ENCODE results near the gene BAK1. TPM values are rescaled to one million over a fixed set of nuclear protein-coding genes. Genes with fewer than 3 reads are reported as not detected.
A peak's percentile ranks its signal among the peaks of the same experiment; 100 is the strongest.

BAK1 gene
- 23.8 and 25.9 TPM in 2 replicates for total RNA-seq (2016; rRNA removed; fragmentation: Illumina TruSeq; extraction: Trizol)
- 16.2 and 22.7 TPM in 2 replicates for total RNA-seq (2016; cell fraction: cytosol; rRNA removed; fragmentation: Illumina TruSeq; extraction: Trizol; ENCODE audit: low read depth)
- total RNA-seq (2016; cell fraction: insoluble cytoplasmic fraction; rRNA removed; fragmentation: Illumina TruSeq; extraction: Trizol), result 24.2 and 26.8 TPM in 2 replicates
- total RNA-seq (2016; cell fraction: membrane; rRNA removed; fragmentation: Illumina TruSeq; extraction: Trizol), result 40.6 and 46.1 TPM in 2 replicates
- 11.2 and 14.0 TPM in 2 replicates for total RNA-seq (2016; cell fraction: nucleus; rRNA removed; fragmentation: Illumina TruSeq; extraction: Trizol)
- 15.0 and 22.2 TPM in 2 replicates for polyA plus RNA-seq (2011; rRNA removed)
- 19.9 and 23.5 TPM in 2 replicates for polyA plus RNA-seq (2011; cell fraction: cytosol; rRNA removed)
- polyA plus RNA-seq (2011; cell fraction: nucleus; rRNA removed), result 13.5 and 15.1 TPM in 2 replicates
- 10.2 and 16.3 TPM in 2 replicates for polyA plus RNA-seq (2012)
- 21.1 and 27.3 TPM in 2 replicates for polyA plus RNA-seq (2016; cell fraction: cytosol; fragmentation: Illumina TruSeq; extraction: Trizol; ENCODE audit: low read depth)
- 25.7 and 28.6 TPM in 2 replicates for polyA plus RNA-seq (2016; cell fraction: insoluble cytoplasmic fraction; fragmentation: Illumina TruSeq; extraction: Trizol; ENCODE audit: low read depth)
- 36.0 and 39.7 TPM in 2 replicates for polyA plus RNA-seq (2016; cell fraction: membrane; fragmentation: Illumina TruSeq; extraction: Trizol; ENCODE audit: low read depth)
- 24.6 and 25.1 TPM in 2 replicates for polyA plus RNA-seq (2016; cell fraction: nucleus; fragmentation: Illumina TruSeq; extraction: Trizol; ENCODE audit: insufficient read depth, low read depth)
- 38.8 and 50.3 TPM in 2 replicates for polyA minus RNA-seq (2011; rRNA and poly(A)+ RNA removed; ENCODE audit: low replicate concordance)
- polyA minus RNA-seq (2011; cell fraction: cytosol; rRNA and poly(A)+ RNA removed), result 14.0 and 16.7 TPM in 2 replicates
- 7.6 and 8.2 TPM in 2 replicates for polyA minus RNA-seq (2011; cell fraction: nucleus; rRNA and poly(A)+ RNA removed)
- Bru-seq, nascent RNA, result percentile 63 among the genes with signal in this experiment
- percentile 75 among the genes with signal in this experiment for BruChase-seq, experiment 1, labeled RNA remaining after a 6-hour chase
- percentile 69 among the genes with signal in this experiment for BruChase-seq, experiment 2, labeled RNA remaining after a 2-hour chase
- long read RNA-seq, experiment 1, transcript BAK1-202 (6 exons, 2,136 nt), result major isoform, 47 of 52 reads
- long read RNA-seq, experiment 1, partial matches to known transcripts, result 2 of 52 reads
- long read RNA-seq, experiment 1, other reads (novel, unspliced or antisense), result 3 of 52 reads
- long read RNA-seq, experiment 2, transcript BAK1-202 (6 exons, 2,136 nt), result major isoform, 53 of 85 reads
- long read RNA-seq, experiment 2, partial matches to known transcripts, result 26 of 85 reads
- long read RNA-seq, experiment 2, other reads (novel, unspliced or antisense), result 6 of 85 reads

DNA sequence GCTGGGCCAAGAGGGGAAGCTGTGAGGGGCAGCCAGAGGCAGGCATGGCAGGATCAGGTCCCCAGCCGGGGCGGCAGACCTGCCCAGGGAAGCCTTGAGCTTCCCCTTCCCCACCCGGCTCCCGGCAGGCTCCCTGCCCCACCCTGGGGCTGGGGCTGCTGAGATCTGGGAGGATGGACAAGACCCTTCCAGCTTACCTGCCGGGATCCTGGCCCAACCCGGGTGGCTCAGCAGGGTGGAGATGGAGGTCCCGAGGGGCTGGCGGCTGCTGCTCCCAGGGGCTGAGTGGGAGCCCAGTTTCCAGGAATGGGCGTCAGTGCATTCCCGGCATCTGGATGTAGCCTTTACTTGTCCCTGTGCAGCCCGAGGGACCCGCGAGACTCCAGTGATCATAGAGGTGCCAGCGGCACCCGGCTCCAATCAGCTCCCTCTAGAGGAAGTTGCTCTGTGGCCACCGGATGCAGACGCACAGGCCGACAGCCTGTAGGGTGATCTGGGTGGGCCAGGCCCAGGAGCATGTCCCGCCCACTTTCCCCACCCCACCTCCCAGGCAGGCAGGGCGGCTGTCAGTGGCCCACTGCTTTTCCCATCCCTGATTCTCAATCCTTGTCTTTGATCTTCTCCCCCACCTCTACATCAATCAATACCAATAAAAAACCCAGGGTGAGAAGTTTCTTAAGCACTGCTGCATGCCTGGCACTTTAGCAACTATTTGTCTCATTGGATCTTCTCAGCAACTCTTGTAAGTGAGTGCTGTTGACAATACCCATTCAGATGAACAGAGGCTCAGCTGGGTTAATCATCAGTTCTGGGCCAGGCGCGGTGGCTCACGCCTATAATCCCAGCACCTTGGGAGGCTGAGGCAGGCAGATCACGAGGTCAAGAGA lies at the start of gene BAK1:
Gene BAK1 (minus strand): TSS at position 449 of the 887 bp plus-strand sequence. CDS start 2,672 bp downstream, outside the sequence.
- POLR2A ChIA-PET, result interaction anchor here (0.6 to 1.9 kb wide), 12 partner anchors 9 to 608 kb away, joined by 3 to 13 read pairs (median 6); partner anchors contain the start of genes ITPR3, UQCC2 and ZBTB9
- Histone ChIP-seq H4K20me1 (ENCODE audit: insufficient read depth, low read length) (no peaks in the 10 kb centered on the region), H3K79me2 (ENCODE audit: insufficient read depth, low read length) (peaks cover 9% of the 10 kb centered on the region), H3K9me3 (ENCODE audit: low read length) (no peaks in the 10 kb centered on the region), H3K4me2 (ENCODE audit: low read depth, low read length) (peak within 1 kb of the TSS; percentile 90), H3K27me3 (ENCODE audit: control insufficient read depth in 1 of 2, insufficient read depth in 2 of 2, low read length in 2 of 2) (no peaks in the 10 kb centered on the region), H3K36me3 (replicated peaks in 1 of 2; ENCODE audit: control insufficient read depth in 1 of 2, insufficient read depth in 2 of 2, low read length in 2 of 2) (peaks cover 11 to 18% of the 10 kb centered on the region in 2 experiments; a peak in 4 of 5 replicates), H3K9ac (ENCODE audit: insufficient read depth, low read depth, low read length) (peak within 1 kb of the TSS; percentile 81), H3K4me1 (ENCODE audit: insufficient read depth, low read length) (peaks cover 34% of the 10 kb centered on the region), H3K4me3 (replicated peaks in 1 of 3; ENCODE audit: insufficient read depth in 1 of 3, low read depth in 2 of 3, low read length in 3 of 3) (peak within 1 kb of the TSS; percentile 77 to 91 (median 83)), H2AFZ (ENCODE audit: low read length) (peak within 1 kb of the TSS; percentile 29), H3K27ac (ENCODE audit: extremely low read length, insufficient read depth, low read length) (peak within 1 kb of the TSS; percentile 48)
- FAIRE-seq, result peak; percentile 87
- BruUV-seq (replicated peaks), result no TSS peak
- intact Hi-C loops (cut with micrococcal nuclease; ENCODE audit: unreplicated experiment), result loop anchor here (1.0 kb wide), 1 partner anchor 126 kb away; the partner anchor contains the start of gene ZBTB9
- peak; percentile 93 for DNase-seq (ENCODE audit: low spot score)
- CTCF ChIA-PET (ENCODE audit: low intra/inter-chr PET ratio, low total read pairs), result no interaction called here
- in situ Hi-C loops (cut with HindIII; ENCODE audit: extremely low pct_ligation_motif_present, low pct_unique_long_range_greater_than_20kb), result loop anchor here (5.0 kb wide), 1 partner anchor 182 kb away; no protein-coding TSS in a partner anchor
- peak; percentile 97 for ATAC-seq
- WGBS (ENCODE audit: low lambda C conversion rate), result under 1% methylated on average over 17 of the region's 24 CpGs
- TF ChIP-seq GLI4 (CRISPR knock-in tag; IDR thresholded peaks at IDR 0.05; ENCODE audit: borderline replicate concordance) (no peak), CREM (IDR thresholded peaks at IDR 0.05) (peak; percentile 82), CREM (CRISPR knock-in tag; IDR thresholded peaks at IDR 0.05) (no peak), KAT7 (CRISPR knock-in tag; IDR thresholded peaks at IDR 0.05; ENCODE audit: borderline replicate concordance) (peak; percentile 38; the same call in 1 of the 2 replicates), ZNF691 (CRISPR knock-in tag; IDR thresholded peaks at IDR 0.05; ENCODE audit: borderline replicate concordance, low read depth) (0 out of 2 replicates have a peak, but pooled peaks have one; percentile 35), ZFX (CRISPR knock-in tag; IDR thresholded peaks at IDR 0.05; ENCODE audit: low read depth) (peak; percentile 89), ZNF44 (CRISPR knock-in tag; IDR thresholded peaks at IDR 0.05) (no peak), YY1 (IDR thresholded peaks at IDR 0.05; ENCODE audit: insufficient read depth, insufficient replicate concordance, low read depth, low read length) (peak; percentile 50), ZHX1 (CRISPR knock-in tag; IDR thresholded peaks at IDR 0.05; ENCODE audit: low read depth) (no peak), RXRA (CRISPR knock-in tag; IDR thresholded peaks at IDR 0.05) (peak; percentile 25; the same call in 1 of the 2 replicates), TEAD3 (CRISPR knock-in tag; optimal IDR thresholded peaks at IDR 0.05; ENCODE audit: borderline replicate concordance) (peak; percentile 33), SAP130 (CRISPR knock-in tag; IDR thresholded peaks at IDR 0.05; ENCODE audit: low read depth) (peak; percentile 91)
- TF ChIP-seq, protein P1, sequence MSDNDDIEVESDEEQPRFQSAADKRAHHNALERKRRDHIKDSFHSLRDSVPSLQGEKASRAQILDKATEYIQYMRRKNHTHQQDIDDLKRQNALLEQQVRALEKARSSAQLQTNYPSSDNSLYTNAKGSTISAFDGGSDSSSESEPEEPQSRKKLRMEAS (IDR thresholded peaks at IDR 0.05), result peak; percentile 68

All from HepG2 (cell line).